Panc1 (cell line): Measurements from ENCODE around the gene TRIM44. TPM values are rescaled to one million over a fixed set of nuclear protein-coding genes. Genes with fewer than 3 reads are reported as not detected.

Experiments
- ATAC-seq: fragments of 200-7000 bp; cut with Tn5 transposase; 2 replicates; pipeline ENCODE4 v1.9.1; 2020; ENCODE audit warnings: mild to moderate bottlenecking, moderate library complexity
- BruUV-seq: library from RNA; stranded (reverse); fragments of 400-500 nt; replicated peaks from 2 replicates; lab custom pipeline; 2021; lab: Mats Ljungman, UMichigan
- CTCF ChIA-PET: fragments of 300-600 bp; sonication (Branson Sonifier 250); formaldehyde crosslinking; loops from one replicate; lab custom pipeline; 2022; ENCODE audit warnings: antibody characterized with exemption; lab: Charles Lee
- POLR2A ChIA-PET: fragments of 300-600 bp; sonication (Branson Sonifier 250); formaldehyde crosslinking; loops from one replicate; lab custom pipeline; 2022; ENCODE audit warnings: antibody characterized with exemption; lab: Charles Lee
- DNase-seq: peaks from one replicate; pipeline ENCODE4 v3.0.0-alpha.2; 2010; ENCODE audit warnings: low read depth, low spot score
- H3K27ac ChIP-seq: 2 replicates; pipeline ENCODE4 v1.5.1; 2011; ENCODE audit warnings: mild to moderate bottlenecking, low read length, inconsistent platforms
- H3K27me3 ChIP-seq: fragments of 200-500 bp; sonication (Bioruptor generic); 2 replicates; pipeline ENCODE4 v1.6.0; 2014; ENCODE audit warnings: low read length, inconsistent platforms; ENCODE audit not compliant: control insufficient read depth, insufficient read depth
- H3K36me3 ChIP-seq: fragments of 200-500 bp; sonication (Bioruptor generic); 2 replicates; pipeline ENCODE4 v1.5.1; 2014; ENCODE audit warnings: inconsistent platforms, mild to moderate bottlenecking, low read length, moderate library complexity; ENCODE audit not compliant: control insufficient read depth, insufficient read depth
- H3K4me1 ChIP-seq: 2 replicates; pipeline ENCODE4 v1.5.1; 2011; ENCODE audit warnings: inconsistent platforms, mild to moderate bottlenecking, low read length, moderate library complexity; ENCODE audit not compliant: control insufficient read depth, insufficient read depth
- H3K4me3 ChIP-seq, 2 experiments: 2 replicates each; pipeline ENCODE4 v1.5.1; 2011 to 2012; ENCODE audit warnings: low read depth in 2 of 2, low read length in 2 of 2, mild to moderate bottlenecking in 2 of 2, inconsistent platforms in 1 of 2, moderate library complexity in 1 of 2
- H3K9me3 ChIP-seq: fragments of 200-500 bp; sonication (Bioruptor generic); 2 replicates; pipeline ENCODE4 v1.5.1; 2014; ENCODE audit warnings: low read depth, mild to moderate bottlenecking, inconsistent platforms, low read length, moderate library complexity; ENCODE audit not compliant: control insufficient read depth, insufficient read depth
- POLR2AphosphoS5 ChIP-seq: IDR thresholded peaks from 2 replicates; pipeline ENCODE4 v1.6.1; 2012; ENCODE audit warnings: mild to moderate bottlenecking, low read depth, low read length, moderate library complexity
- SIN3A ChIP-seq: IDR thresholded peaks from 2 replicates; pipeline ENCODE4 v1.6.1; 2012; ENCODE audit warnings: low read depth, mild to moderate bottlenecking, low read length, moderate library complexity, borderline replicate concordance; ENCODE audit not compliant: insufficient read depth
- TCF7L2 ChIP-seq: IDR thresholded peaks from 2 replicates; pipeline ENCODE4 v1.6.1; 2011; ENCODE audit warnings: mild to moderate bottlenecking, low read depth, low read length, inconsistent platforms
- in situ Hi-C: cut with HindIII; loops from 2 replicates; pipeline ENCODE4 v1.10.0; 2016; ENCODE audit warnings: low sequenced_read_pairs, low pct_unique_long_range_greater_than_20kb
- intact Hi-C: fragments of 100-400 bp; cut with micrococcal nuclease; formaldehyde crosslinking; loops from one replicate; pipeline ENCODE4 v1.10.0; 2022; ENCODE audit not compliant: unreplicated experiment
- total RNA-seq: library from RNA; stranded (reverse); gene quantifications from one replicate; pipeline ENCODE4 v1.2.1, GENCODE V29; 2021; ENCODE audit not compliant: unreplicated experiment
- TF ChIP-seq, protein P1 (sequence below): fragments of 450-650 bp; IDR thresholded peaks from 2 replicates; pipeline ENCODE4 v1.5.1; 2017; ENCODE audit warnings: mild to moderate bottlenecking
- TF ChIP-seq, protein P2 (sequence below), 2 experiments: IDR thresholded peaks; 2 replicates each; pipeline ENCODE4 v1.6.1; 2011 to 2012; ENCODE audit warnings: low read depth in 2 of 2, control low read depth in 1 of 2, low read length in 1 of 2, mild to moderate bottlenecking in 1 of 2, moderate library complexity in 1 of 2; ENCODE audit not compliant: insufficient read depth in 1 of 2

The TRIM44 gene
- total RNA-seq, 1 experiment from 2014 or later, result 80.3 TPM

DNA sequence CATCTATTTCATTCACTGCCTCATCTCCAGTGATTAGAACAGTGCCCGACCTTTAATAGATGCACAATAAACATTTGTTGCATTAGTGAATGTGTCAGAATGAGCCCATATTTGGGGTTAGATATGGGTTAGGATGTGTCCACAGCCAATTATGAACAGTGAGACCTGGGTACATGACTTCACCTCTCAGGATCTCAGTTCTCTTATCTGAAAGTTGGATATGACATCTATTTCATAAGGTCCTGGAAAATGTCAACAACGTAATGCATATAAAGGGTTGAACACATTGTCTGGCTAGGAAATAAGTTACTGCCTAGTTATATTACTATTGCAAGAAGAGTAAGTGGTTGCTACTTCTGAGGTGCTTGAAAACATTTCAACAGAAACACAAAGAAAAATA, 201.6 kb downstream of the TRIM44 start:
- Histone ChIP-seq H3K27me3 (no peaks in the 10 kb centered on the region), H3K36me3 (no peaks in the 10 kb centered on the region), H3K4me1 (no peaks in the 10 kb centered on the region), H3K9me3 (peaks cover 10% of the 10 kb centered on the region; the same call in 1 of the 2 replicates), H3K4me3 (no peak overlapping the region), H3K27ac (no peak overlapping the region)
- in situ Hi-C loops (no loop called here), intact Hi-C loops (no loop called here)
- CTCF ChIA-PET, result no interaction called here
- ATAC-seq (no peak), DNase-seq (no peak)
- POLR2A ChIA-PET, result no interaction called here
- no TSS peak for BruUV-seq
- TF ChIP-seq SIN3A (no peak), TCF7L2 (no peak), POLR2AphosphoS5 (no peak)
- TF ChIP-seq, protein P1, sequence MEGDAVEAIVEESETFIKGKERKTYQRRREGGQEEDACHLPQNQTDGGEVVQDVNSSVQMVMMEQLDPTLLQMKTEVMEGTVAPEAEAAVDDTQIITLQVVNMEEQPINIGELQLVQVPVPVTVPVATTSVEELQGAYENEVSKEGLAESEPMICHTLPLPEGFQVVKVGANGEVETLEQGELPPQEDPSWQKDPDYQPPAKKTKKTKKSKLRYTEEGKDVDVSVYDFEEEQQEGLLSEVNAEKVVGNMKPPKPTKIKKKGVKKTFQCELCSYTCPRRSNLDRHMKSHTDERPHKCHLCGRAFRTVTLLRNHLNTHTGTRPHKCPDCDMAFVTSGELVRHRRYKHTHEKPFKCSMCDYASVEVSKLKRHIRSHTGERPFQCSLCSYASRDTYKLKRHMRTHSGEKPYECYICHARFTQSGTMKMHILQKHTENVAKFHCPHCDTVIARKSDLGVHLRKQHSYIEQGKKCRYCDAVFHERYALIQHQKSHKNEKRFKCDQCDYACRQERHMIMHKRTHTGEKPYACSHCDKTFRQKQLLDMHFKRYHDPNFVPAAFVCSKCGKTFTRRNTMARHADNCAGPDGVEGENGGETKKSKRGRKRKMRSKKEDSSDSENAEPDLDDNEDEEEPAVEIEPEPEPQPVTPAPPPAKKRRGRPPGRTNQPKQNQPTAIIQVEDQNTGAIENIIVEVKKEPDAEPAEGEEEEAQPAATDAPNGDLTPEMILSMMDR, result no peak
- TF ChIP-seq, protein P2, sequence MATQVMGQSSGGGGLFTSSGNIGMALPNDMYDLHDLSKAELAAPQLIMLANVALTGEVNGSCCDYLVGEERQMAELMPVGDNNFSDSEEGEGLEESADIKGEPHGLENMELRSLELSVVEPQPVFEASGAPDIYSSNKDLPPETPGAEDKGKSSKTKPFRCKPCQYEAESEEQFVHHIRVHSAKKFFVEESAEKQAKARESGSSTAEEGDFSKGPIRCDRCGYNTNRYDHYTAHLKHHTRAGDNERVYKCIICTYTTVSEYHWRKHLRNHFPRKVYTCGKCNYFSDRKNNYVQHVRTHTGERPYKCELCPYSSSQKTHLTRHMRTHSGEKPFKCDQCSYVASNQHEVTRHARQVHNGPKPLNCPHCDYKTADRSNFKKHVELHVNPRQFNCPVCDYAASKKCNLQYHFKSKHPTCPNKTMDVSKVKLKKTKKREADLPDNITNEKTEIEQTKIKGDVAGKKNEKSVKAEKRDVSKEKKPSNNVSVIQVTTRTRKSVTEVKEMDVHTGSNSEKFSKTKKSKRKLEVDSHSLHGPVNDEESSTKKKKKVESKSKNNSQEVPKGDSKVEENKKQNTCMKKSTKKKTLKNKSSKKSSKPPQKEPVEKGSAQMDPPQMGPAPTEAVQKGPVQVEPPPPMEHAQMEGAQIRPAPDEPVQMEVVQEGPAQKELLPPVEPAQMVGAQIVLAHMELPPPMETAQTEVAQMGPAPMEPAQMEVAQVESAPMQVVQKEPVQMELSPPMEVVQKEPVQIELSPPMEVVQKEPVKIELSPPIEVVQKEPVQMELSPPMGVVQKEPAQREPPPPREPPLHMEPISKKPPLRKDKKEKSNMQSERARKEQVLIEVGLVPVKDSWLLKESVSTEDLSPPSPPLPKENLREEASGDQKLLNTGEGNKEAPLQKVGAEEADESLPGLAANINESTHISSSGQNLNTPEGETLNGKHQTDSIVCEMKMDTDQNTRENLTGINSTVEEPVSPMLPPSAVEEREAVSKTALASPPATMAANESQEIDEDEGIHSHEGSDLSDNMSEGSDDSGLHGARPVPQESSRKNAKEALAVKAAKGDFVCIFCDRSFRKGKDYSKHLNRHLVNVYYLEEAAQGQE (IDR thresholded peaks at IDR 0.05; ENCODE audit: insufficient read depth in 1 of 2, low read depth in 2 of 2, low read length in 1 of 2), result no peak

DNA sequence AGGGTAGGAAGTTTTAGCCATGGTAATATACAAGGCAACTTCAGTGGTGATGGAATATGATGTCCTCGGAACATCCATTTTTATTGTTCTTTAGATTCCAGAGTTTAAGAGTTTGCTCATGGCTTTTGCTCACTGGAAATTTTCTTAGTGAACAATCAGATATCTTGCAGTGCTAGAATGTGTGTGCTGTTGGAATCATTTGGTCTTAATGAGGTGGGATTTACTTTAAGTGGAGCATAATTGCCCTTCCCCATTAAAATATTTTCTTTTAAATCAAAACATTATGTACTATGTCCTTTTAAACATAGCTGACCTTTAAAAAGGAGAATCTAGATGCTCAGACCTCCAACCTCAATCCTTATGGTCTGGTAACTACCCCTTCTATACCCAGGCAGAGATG, 204.0 kb downstream of the TRIM44 start:
- TF ChIP-seq POLR2AphosphoS5 (no peak), TCF7L2 (no peak), SIN3A (no peak)
- TF ChIP-seq, protein P1, result no peak
- TF ChIP-seq, protein P2 (IDR thresholded peaks at IDR 0.05; ENCODE audit: insufficient read depth in 1 of 2, low read depth in 2 of 2, low read length in 1 of 2), result no peak
- ChIA-PET POLR2A (no interaction called here), CTCF (no interaction called here)
- Histone ChIP-seq H3K27me3 (peaks cover 3% of the 10 kb centered on the region; the same call in 1 of the 2 replicates), H3K4me3 (no peak overlapping the region), H3K9me3 (peaks cover 13% of the 10 kb centered on the region; the same call in 1 of the 2 replicates), H3K4me1 (no peaks in the 10 kb centered on the region), H3K27ac (no peak overlapping the region), H3K36me3 (no peaks in the 10 kb centered on the region)
- in situ Hi-C loops (no loop called here), intact Hi-C loops (no loop called here)
- DNase-seq (no peak), ATAC-seq (no peak)
- no TSS peak for BruUV-seq

Other genes starting within 250 kb of the TRIM44 start
- 0.21 TPM for gene SLC1A2, start 243.2 kb upstream of the TRIM44 start, total RNA-seq
- gene PAMR1, start 137.2 kb upstream of the TRIM44 start, total RNA-seq, result 0.13 TPM
- gene FJX1, start 44.3 kb upstream of the TRIM44 start, total RNA-seq, result 31.1 TPM